Gastrocnemius medialis (tissue), 4 donors: ENCODE data around the gene CLSTN2. TPM values are rescaled to one million over a fixed set of nuclear protein-coding genes. Genes with fewer than 3 reads are reported as not detected.

Experiments used
- ATAC-seq, 2 donors: fragments of 150-250 bp; one replicate each; pipeline ENCODE4 v1.9.1; 2016
- DNase-seq, 2 donors: peaks; one replicate each; pipeline ENCODE4 v3.0.0-alpha.2; 2019
- H3K27ac ChIP-seq, 4 donors: fragments of 200-600 bp; sonication (generic); 1 replicate in 1 of 4; 2 replicates in 3 of 4; pipeline ENCODE4 v1.5.1; 2016 to 2018; ENCODE audit warnings: mild to moderate bottlenecking in 2 of 4, moderate library complexity in 1 of 4
- H3K27me3 ChIP-seq, 3 donors: fragments of 200-600 bp; sonication (generic) in 2 of 3; 1 replicate in 1 of 3; 2 replicates in 2 of 3; pipeline versions ENCODE4 v1.5.1 to v1.6.0; 2016 to 2019; ENCODE audit warnings: mild to moderate bottlenecking in 1 of 3, moderate library complexity in 1 of 3
- H3K36me3 ChIP-seq, 2 donors: fragments of 200-600 bp; sonication (generic) in 1 of 2; one replicate each; pipeline ENCODE4 v1.5.1; 2017 to 2018
- H3K4me1 ChIP-seq, 2 donors: fragments of 200-600 bp; sonication (generic) in 1 of 2; one replicate each; pipeline ENCODE4 v1.5.1; 2016 to 2017; ENCODE audit warnings: mild to moderate bottlenecking in 2 of 2
- H3K4me3 ChIP-seq, 4 donors: fragments of 200-600 bp; sonication (generic) in 3 of 4; 1 replicate in 1 of 4; 2 replicates in 3 of 4; pipeline ENCODE4 v1.5.1; 2016 to 2019; ENCODE audit warnings: mild to moderate bottlenecking in 2 of 4
- H3K9me3 ChIP-seq, 3 donors: fragments of 200-600 bp; sonication (generic) in 2 of 3; 1 replicate in 1 of 3; 2 replicates in 2 of 3; pipeline ENCODE4 v1.5.1; 2016 to 2019
- CTCF ChIP-seq, 5 experiments: fragments of 450-650 bp in 3 of 5; fragments of 200-600 bp in 2 of 5; sonication (generic) in 2 of 5; IDR thresholded peaks in 4 of 5; conservative IDR thresholded peaks in 1 of 5; 1 replicate in 4 of 5; 2 replicates in 1 of 5; pipeline ENCODE4 v1.5.1; 2016 to 2019; ENCODE audit warnings: antibody characterized with exemption in 5 of 5, mild to moderate bottlenecking in 3 of 5, moderate library complexity in 3 of 5
- POLR2A ChIP-seq, 2 donors: fragments of 450-650 bp; IDR thresholded peaks; one replicate each; pipeline ENCODE4 v1.6.1; 2017; ENCODE audit warnings: antibody characterized with exemption in 2 of 2, mild to moderate bottlenecking in 2 of 2, moderate library complexity in 2 of 2
- in situ Hi-C, 4 donors: fragments of 200-750 bp; cut with MboI; loops; one replicate each; pipeline versions ENCODE4 v1.15.0 to v1.8.0; 2017; ENCODE audit warnings: low sequenced_read_pairs in 4 of 4
- intact Hi-C: fragments of 100-400 bp; cut with DNase I; formaldehyde crosslinking; loops from one replicate; pipeline ENCODE4 v1.15.1; 2023; ENCODE audit warnings: low total_unique reads
- total RNA-seq, 4 donors: library from RNA; depleted of rRNA; stranded (reverse); fragments of >200 nt; gene quantifications; one replicate each; pipeline versions ENCODE4 v1.1.0 to v1.2.3, GENCODE V29; 2016

The CLSTN2 gene
- total RNA-seq, 4 donors from 2014 or later: 1.1 to 4.9 (median 4.0) TPM

GRCh38 chr3:139994891-139995290 lies 59.9 kb downstream of the CLSTN2 start:
- intact Hi-C loops: no loop called here
- DNase-seq (no peak), ATAC-seq (no peak)
- no peak overlapping the region for H3K27ac ChIP-seq
- no peaks in the 10 kb centered on the region for H3K36me3 ChIP-seq
- no peaks in the 10 kb centered on the region for H3K4me1 ChIP-seq
- H3K4me3 ChIP-seq: no peak overlapping the region
- H3K9me3 ChIP-seq: no peaks in the 10 kb centered on the region
- no peak for TF ChIP-seq CTCF (IDR thresholded peaks at IDR 0.05 in 4 of 5, conservative IDR thresholded peaks at IDR 0.05 in 1 of 5)
- TF ChIP-seq POLR2A (IDR thresholded peaks at IDR 0.05): no peak
- H3K27me3 ChIP-seq: no peaks in the 10 kb centered on the region
- in situ Hi-C loops: no loop called here

- no peaks in the 10 kb centered on the region for H3K9me3 ChIP-seq
- H3K27me3 ChIP-seq: no peaks in the 10 kb centered on the region
- H3K27ac ChIP-seq: no peak overlapping the region
- DNase-seq (no peak), ATAC-seq (no peak)
- no peak overlapping the region for H3K4me3 ChIP-seq
- in situ Hi-C loops (no loop called here), intact Hi-C loops (no loop called here)
- TF ChIP-seq CTCF (IDR thresholded peaks at IDR 0.05 in 4 of 5, conservative IDR thresholded peaks at IDR 0.05 in 1 of 5): no peak
- TF ChIP-seq POLR2A (IDR thresholded peaks at IDR 0.05): no peak
- H3K36me3 ChIP-seq: no peaks in the 10 kb centered on the region
- peaks cover 0 to 5% of the 10 kb centered on the region in 2 donors for H3K4me1 ChIP-seq
Measured at GRCh38 chr3:140004271-140004670, 69.3 kb downstream of the CLSTN2 start.

GRCh38 chr3:140006331-140006730 lies 71.3 kb downstream of the CLSTN2 start:
- in situ Hi-C loops (no loop called here), intact Hi-C loops (no loop called here)
- ATAC-seq: no peak
- DNase-seq: no peak
- no peaks in the 10 kb centered on the region for H3K9me3 ChIP-seq
- H3K27ac ChIP-seq: no peak overlapping the region
- H3K4me3 ChIP-seq: no peak overlapping the region
- no peak for TF ChIP-seq CTCF (IDR thresholded peaks at IDR 0.05 in 4 of 5, conservative IDR thresholded peaks at IDR 0.05 in 1 of 5)
- no peaks in the 10 kb centered on the region for H3K27me3 ChIP-seq
- H3K4me1 ChIP-seq: peaks cover 0 to 5% of the 10 kb centered on the region in 2 donors
- H3K36me3 ChIP-seq: no peaks in the 10 kb centered on the region

- in situ Hi-C loops (no loop called here), intact Hi-C loops (no loop called here)
- no peak for DNase-seq
- no peaks in the 10 kb centered on the region for H3K36me3 ChIP-seq
- no peaks in the 10 kb centered on the region for H3K27me3 ChIP-seq
- H3K27ac ChIP-seq: no peak overlapping the region
- H3K4me3 ChIP-seq: no peak overlapping the region
- TF ChIP-seq CTCF (IDR thresholded peaks at IDR 0.05 in 4 of 5, conservative IDR thresholded peaks at IDR 0.05 in 1 of 5) (no peak), POLR2A (IDR thresholded peaks at IDR 0.05) (no peak)
- H3K4me1 ChIP-seq: peaks cover 0 to 5% of the 10 kb centered on the region in 2 donors
- no peaks in the 10 kb centered on the region for H3K9me3 ChIP-seq
- no peak for ATAC-seq
Measured at GRCh38 chr3:140007081-140007480, 72.1 kb downstream of the CLSTN2 start.
